Natural killer cell (primary cell): ENCODE data around the gene CORO2B. TPM values are rescaled to one million over a fixed set of nuclear protein-coding genes. Genes with fewer than 3 reads are reported as not detected.

Experiments
- ATAC-seq, 3 donors: fragments of 150-1000 bp in 2 of 3; fragments of 200-7000 bp in 1 of 3; cut with Tn5 transposase; 1 replicate in 1 of 3; 2 replicates in 2 of 3; pipeline ENCODE4 v1.10.0; 2021; ENCODE audit warnings: mild to moderate bottlenecking in 2 of 3, moderate library complexity in 2 of 3
- DNase-seq, 2 donors: peaks; one replicate each; pipeline versions ENCODE4 v3.0.0 to v3.0.0-alpha.2; 2013 to 2021; ENCODE audit warnings: mixed read lengths in 1 of 2
- H3K27ac ChIP-seq: one replicate; pipeline ENCODE4 v1.5.1; 2013; ENCODE audit warnings: mild to moderate bottlenecking, low read length
- H3K27me3 ChIP-seq: one replicate; pipeline ENCODE4 v1.6.1; 2013; ENCODE audit warnings: low read length; ENCODE audit not compliant: control insufficient read depth, insufficient read depth
- H3K36me3 ChIP-seq: one replicate; pipeline ENCODE4 v1.6.1; 2013; ENCODE audit warnings: low read length; ENCODE audit not compliant: control insufficient read depth, insufficient read depth
- H3K4me1 ChIP-seq: one replicate; pipeline ENCODE4 v1.6.1; 2013; ENCODE audit warnings: low read length; ENCODE audit not compliant: control insufficient read depth, insufficient read depth
- H3K4me3 ChIP-seq: one replicate; pipeline ENCODE4 v1.5.1; 2013; ENCODE audit warnings: low read length
- H3K9me3 ChIP-seq: one replicate; pipeline ENCODE4 v1.6.1; 2013; ENCODE audit warnings: low read length; ENCODE audit not compliant: control insufficient read depth, insufficient read depth
- H3K27ac Mint-ChIP-seq, 2 donors: one replicate each; pipeline ENCODE4 v1.8.0; 2022; ENCODE audit warnings: mild to moderate bottlenecking in 2 of 2, mixed read lengths in 2 of 2, moderate library complexity in 1 of 2
- H3K27me3 Mint-ChIP-seq, 2 donors: one replicate each; pipeline ENCODE4 v1.8.0; 2022; ENCODE audit warnings: low read depth in 2 of 2, mixed read lengths in 2 of 2
- H3K36me3 Mint-ChIP-seq: one replicate; pipeline ENCODE4 v1.8.0; 2022; ENCODE audit warnings: mixed read lengths
- H3K4me1 Mint-ChIP-seq, 2 donors: one replicate each; pipeline ENCODE4 v1.8.0; 2022; ENCODE audit warnings: mixed read lengths in 2 of 2
- H3K4me3 Mint-ChIP-seq: one replicate; pipeline ENCODE4 v1.8.0; 2022; ENCODE audit warnings: mild to moderate bottlenecking, moderate library complexity, mixed read lengths
- H3K9me3 Mint-ChIP-seq, 2 donors: one replicate each; pipeline ENCODE4 v1.8.0; 2022; ENCODE audit warnings: mixed read lengths in 2 of 2
- WGBS: methylation state at CpG from one replicate; pipeline ENCODE4 v1.1.7; 2013; ENCODE audit warnings: missing lambda C conversion rate; ENCODE audit not compliant: insufficient coverage; 5-methylcytosine and 5-hydroxymethylcytosine counted together
- intact Hi-C: fragments of 100-400 bp; cut with micrococcal nuclease; formaldehyde crosslinking; loops from one replicate; pipeline ENCODE4 v1.14.2; 2022
- total RNA-seq, 4 donors: library from RNA; stranded (reverse); fragments of 120-200 nt in 1 of 4; gene quantifications; one replicate each; pipeline versions ENCODE4 v1.2.3 to v1.2.4, GENCODE V29; 2013 to 2022
- TF ChIP-seq, protein P1 (sequence below): fragments of 200-600 bp; IDR thresholded peaks from one replicate; pipeline ENCODE4 v1.8.0; 2022; ENCODE audit warnings: antibody characterized with exemption

Gene CORO2B
- total RNA-seq, 3 donors from 2014 or later (not counting 1 experiment from before 2014, with no cell fraction given), result 0.13 TPM; not detected in 2

DNA sequence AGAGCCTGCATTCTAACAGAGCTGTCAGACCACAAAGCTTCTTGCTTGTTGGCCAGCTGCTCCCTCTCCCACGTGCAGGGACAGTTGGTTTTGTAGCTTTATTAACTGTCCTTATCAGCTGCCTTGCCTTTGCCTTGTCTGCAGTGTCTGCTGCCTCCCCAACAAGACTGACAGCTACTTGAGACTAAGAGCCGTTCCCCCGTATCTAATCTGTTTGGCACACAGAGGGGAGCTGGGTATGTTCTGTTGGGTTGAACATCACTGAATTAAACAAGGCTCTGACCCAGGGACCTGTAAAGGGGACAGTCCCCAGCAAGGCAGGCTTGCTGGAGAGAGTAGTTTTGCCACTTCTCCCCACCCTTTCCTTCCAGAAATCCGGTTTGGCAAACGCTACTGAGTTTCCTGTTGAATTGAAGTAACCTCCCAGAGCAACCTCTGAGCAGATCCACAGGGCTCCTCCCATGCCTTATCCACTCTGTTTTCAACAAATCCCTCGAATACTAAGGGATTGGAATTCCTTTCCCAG, 125.8 kb downstream of the CORO2B start:
- Histone ChIP-seq H3K36me3 (no peaks in the 10 kb centered on the region), H3K4me3 (no peak overlapping the region), H3K4me1 (no peaks in the 10 kb centered on the region), H3K27me3 (no peaks in the 10 kb centered on the region), H3K27ac (no peak overlapping the region), H3K9me3 (no peaks in the 10 kb centered on the region)
- ATAC-seq (no peak), DNase-seq (no peak)
- intact Hi-C loops, result no loop called here
- TF ChIP-seq, protein P1, sequence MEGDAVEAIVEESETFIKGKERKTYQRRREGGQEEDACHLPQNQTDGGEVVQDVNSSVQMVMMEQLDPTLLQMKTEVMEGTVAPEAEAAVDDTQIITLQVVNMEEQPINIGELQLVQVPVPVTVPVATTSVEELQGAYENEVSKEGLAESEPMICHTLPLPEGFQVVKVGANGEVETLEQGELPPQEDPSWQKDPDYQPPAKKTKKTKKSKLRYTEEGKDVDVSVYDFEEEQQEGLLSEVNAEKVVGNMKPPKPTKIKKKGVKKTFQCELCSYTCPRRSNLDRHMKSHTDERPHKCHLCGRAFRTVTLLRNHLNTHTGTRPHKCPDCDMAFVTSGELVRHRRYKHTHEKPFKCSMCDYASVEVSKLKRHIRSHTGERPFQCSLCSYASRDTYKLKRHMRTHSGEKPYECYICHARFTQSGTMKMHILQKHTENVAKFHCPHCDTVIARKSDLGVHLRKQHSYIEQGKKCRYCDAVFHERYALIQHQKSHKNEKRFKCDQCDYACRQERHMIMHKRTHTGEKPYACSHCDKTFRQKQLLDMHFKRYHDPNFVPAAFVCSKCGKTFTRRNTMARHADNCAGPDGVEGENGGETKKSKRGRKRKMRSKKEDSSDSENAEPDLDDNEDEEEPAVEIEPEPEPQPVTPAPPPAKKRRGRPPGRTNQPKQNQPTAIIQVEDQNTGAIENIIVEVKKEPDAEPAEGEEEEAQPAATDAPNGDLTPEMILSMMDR, result no peak
- no peak overlapping the region for H3K4me3 Mint-ChIP-seq
- H3K4me1 Mint-ChIP-seq, result no peaks in the 10 kb centered on the region
- peaks cover 5 to 15% of the 10 kb centered on the region in 2 donors for H3K27me3 Mint-ChIP-seq
- H3K27ac Mint-ChIP-seq, result no peak overlapping the region
- WGBS, result 14% methylated on average over 6 of the region's 6 CpGs
- H3K9me3 Mint-ChIP-seq, result no peaks in the 10 kb centered on the region
- H3K36me3 Mint-ChIP-seq, result no peaks in the 10 kb centered on the region

DNA sequence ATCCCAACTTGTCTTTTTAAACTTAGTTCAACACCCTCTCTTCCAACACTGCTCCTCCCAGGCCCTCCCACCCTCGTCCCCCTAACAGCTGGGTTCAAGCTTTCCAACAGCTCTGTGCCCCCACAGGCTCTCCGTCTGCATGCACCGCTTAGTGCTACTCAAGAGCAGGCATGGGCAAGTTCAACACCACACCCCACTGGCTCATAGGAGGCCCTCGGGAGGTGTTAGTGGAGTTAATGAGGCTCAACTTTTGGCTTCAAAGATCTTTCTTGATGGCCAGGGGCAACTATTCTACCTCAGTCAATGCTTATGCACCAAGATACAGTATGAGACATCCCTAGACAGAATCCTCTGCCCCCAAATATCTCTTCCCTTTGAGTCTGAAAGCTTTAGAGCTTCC, 127.5 kb downstream of the CORO2B start:
- H3K27me3 ChIP-seq, result no peaks in the 10 kb centered on the region
- Mint-ChIP-seq H3K4me1 (no peaks in the 10 kb centered on the region), H3K9me3 (no peaks in the 10 kb centered on the region), H3K27ac (no peak overlapping the region), H3K27me3 (peaks cover 3 to 15% of the 10 kb centered on the region in 2 donors), H3K36me3 (no peaks in the 10 kb centered on the region), H3K4me3 (no peak overlapping the region)
- no peaks in the 10 kb centered on the region for H3K36me3 ChIP-seq
- WGBS, result 77% methylated on average over 4 of the region's 4 CpGs
- H3K27ac ChIP-seq, result no peak overlapping the region
- intact Hi-C loops, result no loop called here
- no peaks in the 10 kb centered on the region for H3K9me3 ChIP-seq
- H3K4me3 ChIP-seq, result no peak overlapping the region
- TF ChIP-seq, protein P1, result no peak
- no peaks in the 10 kb centered on the region for H3K4me1 ChIP-seq
- DNase-seq (no peak), ATAC-seq (no peak)

DNA sequence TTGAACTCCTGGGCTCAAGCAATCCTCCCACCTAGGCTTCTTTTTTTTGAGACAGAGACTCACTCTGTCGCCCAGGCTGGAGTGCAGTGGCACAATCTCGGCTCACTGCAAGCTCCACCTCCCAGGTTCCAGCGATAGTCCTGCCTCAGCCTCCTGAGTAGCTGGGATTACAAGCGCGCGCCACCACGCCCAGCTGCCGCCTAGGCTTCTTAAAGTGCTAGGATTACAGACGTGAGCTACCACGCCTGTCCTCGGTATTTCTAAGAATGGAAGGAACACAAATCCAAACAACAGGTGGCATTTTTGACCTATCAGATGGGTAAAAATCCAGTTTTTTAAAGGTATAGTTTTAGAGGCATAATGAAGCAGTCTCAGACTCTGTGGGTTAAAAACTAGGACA, 128.1 kb downstream of the CORO2B start:
- H3K9me3 Mint-ChIP-seq, result no peaks in the 10 kb centered on the region
- H3K4me1 ChIP-seq, result no peaks in the 10 kb centered on the region
- no peaks in the 10 kb centered on the region for H3K9me3 ChIP-seq
- H3K36me3 ChIP-seq, result no peaks in the 10 kb centered on the region
- WGBS, result 93% methylated on average over 11 of the region's 11 CpGs
- no peaks in the 10 kb centered on the region for H3K4me1 Mint-ChIP-seq
- TF ChIP-seq, protein P1, result no peak
- no peak overlapping the region for H3K27ac Mint-ChIP-seq
- no peaks in the 10 kb centered on the region for H3K27me3 ChIP-seq
- peaks cover 3 to 15% of the 10 kb centered on the region in 2 donors for H3K27me3 Mint-ChIP-seq
- DNase-seq (no peak), ATAC-seq (no peak)
- intact Hi-C loops, result no loop called here
- H3K4me3 Mint-ChIP-seq, result no peak overlapping the region
- no peak overlapping the region for H3K27ac ChIP-seq
- no peaks in the 10 kb centered on the region for H3K36me3 Mint-ChIP-seq
- H3K4me3 ChIP-seq, result no peak overlapping the region

DNA sequence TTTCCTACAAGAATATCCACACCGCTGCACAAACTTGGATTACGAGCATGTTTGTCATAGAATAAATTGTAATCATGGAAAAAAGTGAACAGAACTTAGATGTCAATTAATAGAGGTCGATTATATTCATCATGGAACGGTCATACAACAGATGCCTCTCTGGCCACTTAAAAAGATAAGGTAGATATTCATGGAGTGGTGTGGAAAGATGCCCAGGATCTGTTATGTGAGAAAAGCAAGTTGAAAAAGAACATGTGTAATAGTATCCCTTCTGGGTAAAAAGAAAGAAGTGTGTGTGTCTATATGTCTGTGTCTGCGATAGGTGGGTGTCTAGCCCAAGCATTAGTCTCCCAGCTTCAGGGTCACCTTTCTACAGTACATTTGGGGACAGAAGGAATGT, 128.6 kb downstream of the CORO2B start:
- H3K27ac ChIP-seq, result no peak overlapping the region
- Mint-ChIP-seq H3K27ac (no peak overlapping the region), H3K36me3 (no peaks in the 10 kb centered on the region), H3K9me3 (no peaks in the 10 kb centered on the region), H3K27me3 (peaks cover under 1 to 15% of the 10 kb centered on the region in 2 donors), H3K4me3 (no peak overlapping the region), H3K4me1 (no peaks in the 10 kb centered on the region)
- TF ChIP-seq, protein P1, result no peak
- WGBS, result 80% methylated on average over 4 of the region's 5 CpGs
- no peaks in the 10 kb centered on the region for H3K36me3 ChIP-seq
- DNase-seq (no peak), ATAC-seq (no peak)
- intact Hi-C loops, result no loop called here
- no peaks in the 10 kb centered on the region for H3K4me1 ChIP-seq
- H3K9me3 ChIP-seq, result no peaks in the 10 kb centered on the region
- H3K4me3 ChIP-seq, result no peak overlapping the region
- H3K27me3 ChIP-seq, result no peaks in the 10 kb centered on the region
